Suprapubic skin (tissue), 4 donors: ENCODE results near the gene MOB3C. TPM values are rescaled to one million over a fixed set of nuclear protein-coding genes. Genes with fewer than 3 reads are reported as not detected.
"Not testable (repeated sequence)": the region's sequence is repeated elsewhere in the genome, so short reads cannot be mapped to it uniquely, and the experiment has no call there.

Experiments
- DNase-seq, 2 donors: peaks; one replicate each; pipeline ENCODE4 v3.0.0-alpha.2; 2019; ENCODE audit warnings: low spot score in 2 of 2
- H3K27ac ChIP-seq: fragments of 200-600 bp; sonication (generic); one replicate; pipeline ENCODE4 v1.5.1; 2019
- H3K27me3 ChIP-seq: fragments of 200-600 bp; sonication (generic); one replicate; pipeline ENCODE4 v1.5.1; 2019
- H3K36me3 ChIP-seq: fragments of 200-600 bp; sonication (generic); one replicate; pipeline ENCODE4 v1.5.1; 2019
- H3K4me1 ChIP-seq: fragments of 200-600 bp; sonication (generic); one replicate; pipeline ENCODE4 v1.5.1; 2019
- H3K4me3 ChIP-seq: fragments of 200-600 bp; sonication (generic); one replicate; pipeline ENCODE4 v1.5.1; 2019; ENCODE audit warnings: mild to moderate bottlenecking
- H3K9me3 ChIP-seq: fragments of 200-600 bp; sonication (generic); one replicate; pipeline ENCODE4 v1.5.1; 2019
- CTCF ChIP-seq, 2 donors: fragments of 200-600 bp in 1 of 2; fragments of 450-650 bp in 1 of 2; sonication (generic) in 1 of 2; IDR thresholded peaks; one replicate each; pipeline ENCODE4 v1.5.1; 2016 to 2019; ENCODE audit warnings: antibody characterized with exemption in 2 of 2, mild to moderate bottlenecking in 1 of 2, moderate library complexity in 1 of 2
- EP300 ChIP-seq: sonication (generic); formaldehyde crosslinking; IDR thresholded peaks from one replicate; pipeline ENCODE4 v1.6.1; 2017; ENCODE audit warnings: antibody characterized with exemption
- POLR2A ChIP-seq, 2 donors: fragments of 450-650 bp; IDR thresholded peaks; one replicate each; pipeline ENCODE4 v1.6.1; 2017; ENCODE audit warnings: antibody characterized with exemption in 2 of 2, mild to moderate bottlenecking in 2 of 2, moderate library complexity in 2 of 2
- POLR2AphosphoS5 ChIP-seq, 3 donors: sonication (generic); formaldehyde crosslinking; IDR thresholded peaks; one replicate each; pipeline ENCODE4 v1.6.1; 2017; ENCODE audit warnings: antibody characterized with exemption in 3 of 3
- WGBS: methylation state at CpG from one replicate; pipeline ENCODE4 v1.1.5; 2018; 5-methylcytosine and 5-hydroxymethylcytosine counted together
- total RNA-seq, 4 donors: library from RNA; depleted of rRNA; stranded (reverse); fragments of >200 nt; gene quantifications; one replicate each; pipeline ENCODE4 v1.1.0, GENCODE V29; 2016

MOB3C gene
- total RNA-seq = 10 to 100 TPM in 3 of 4 donors, 1 to 10 TPM in 1; 8.0 to 14.1 (median 11.6) TPM

- H3K4me1 ChIP-seq = peaks cover 58% of the 10 kb centered on the region
- H3K4me3 ChIP-seq = peak within 1 kb of the TSS; percentile 92
- H3K9me3 ChIP-seq = no peaks in the 10 kb centered on the region
- H3K27ac ChIP-seq = peak within 1 kb of the TSS; percentile 93
- WGBS = 1% methylated on average over 15 of the region's 62 CpGs
- peak in 1 of 2 donors; percentile 71 for TF ChIP-seq POLR2A (IDR thresholded peaks at IDR 0.05)
- no peak for TF ChIP-seq EP300
- no peak for TF ChIP-seq POLR2AphosphoS5 (IDR thresholded peaks at IDR 0.05)
- no peak for TF ChIP-seq CTCF (IDR thresholded peaks at IDR 0.05)
- peaks cover 2% of the 10 kb centered on the region for H3K36me3 ChIP-seq
- DNase-seq = peak; percentile 88 to 89
- no peaks in the 10 kb centered on the region for H3K27me3 ChIP-seq
Observed at GRCh38 chr1:46616277-46617107, at the start of gene MOB3C. TSS of gene MOB3C (minus strand) at chr1:46616811. CDS start at chr1:46613321, 3,490 bp downstream.

- 100% methylated on average over 2 of the region's 2 CpGs for WGBS
- DNase-seq = no peak
- TF ChIP-seq POLR2AphosphoS5 (IDR thresholded peaks at IDR 0.05) = no peak
- no peak for TF ChIP-seq EP300
- no peak for TF ChIP-seq POLR2A (IDR thresholded peaks at IDR 0.05)
- no peak for TF ChIP-seq CTCF (IDR thresholded peaks at IDR 0.05)
- Histone ChIP-seq H3K9me3 (no peaks in the 10 kb centered on the region), H3K4me1 (peaks cover 27% of the 10 kb centered on the region), H3K27me3 (no peaks in the 10 kb centered on the region), H3K4me3 (no peak overlapping the region), H3K36me3 (peaks cover 19% of the 10 kb centered on the region), H3K27ac (no peak overlapping the region)
Observed at GRCh38 chr1:46665983-46666382, 49.4 kb upstream of the MOB3C start.

GRCh38 chr1:46662919-46663318 is 46.3 kb upstream of the MOB3C start:
- WGBS = 97% methylated on average over 4 of the region's 5 CpGs
- not testable (repeated sequence) for H3K27me3 ChIP-seq, DNase-seq, H3K4me3 ChIP-seq, H3K27ac ChIP-seq, H3K9me3 ChIP-seq
- H3K36me3 ChIP-seq = peaks cover 23% of the 10 kb centered on the region
- peaks cover 19% of the 10 kb centered on the region for H3K4me1 ChIP-seq

GRCh38 chr1:46660116-46660515 is 43.5 kb upstream of the MOB3C start:
- not testable (repeated sequence) for H3K4me3 ChIP-seq, H3K27me3 ChIP-seq

GRCh38 chr1:46659307-46659870 is 42.8 kb upstream of the MOB3C start:
- WGBS = 64% methylated on average over 2 of the region's 2 CpGs
- H3K36me3 ChIP-seq = peaks cover 50% of the 10 kb centered on the region
- no peaks in the 10 kb centered on the region for H3K27me3 ChIP-seq
- no peaks in the 10 kb centered on the region for H3K4me1 ChIP-seq
- no peak overlapping the region for H3K4me3 ChIP-seq
- no peak for TF ChIP-seq POLR2AphosphoS5 (IDR thresholded peaks at IDR 0.05)
- no peak for TF ChIP-seq POLR2A (IDR thresholded peaks at IDR 0.05)
- no peak for DNase-seq
- H3K27ac ChIP-seq = no peak overlapping the region
- no peaks in the 10 kb centered on the region for H3K9me3 ChIP-seq

More at GRCh38 chr1:46660116-46660515, 43.5 kb upstream of the MOB3C start:
- peaks cover 44% of the 10 kb centered on the region for H3K36me3 ChIP-seq
- H3K9me3 ChIP-seq, DNase-seq, H3K27ac ChIP-seq, H3K4me1 ChIP-seq: not testable (repeated sequence)
- WGBS = 92% methylated on average over 5 of the region's 5 CpGs

- H3K36me3 ChIP-seq = peaks cover 44% of the 10 kb centered on the region
- no peaks in the 10 kb centered on the region for H3K9me3 ChIP-seq
- H3K4me3 ChIP-seq = no peak overlapping the region
- no peak for TF ChIP-seq POLR2A (IDR thresholded peaks at IDR 0.05)
- no peak for TF ChIP-seq EP300
- TF ChIP-seq CTCF (IDR thresholded peaks at IDR 0.05) = no peak
- no peak for TF ChIP-seq POLR2AphosphoS5 (IDR thresholded peaks at IDR 0.05)
- DNase-seq = no peak
- no peak overlapping the region for H3K27ac ChIP-seq
- H3K4me1 ChIP-seq = no peaks in the 10 kb centered on the region
- H3K27me3 ChIP-seq = no peaks in the 10 kb centered on the region
- WGBS = 86% methylated on average over 1 of the region's 1 CpG
Observed at GRCh38 chr1:46657775-46658174, 41.2 kb upstream of the MOB3C start.
